ENCODE measurements around the gene LCE7A.

DNA sequence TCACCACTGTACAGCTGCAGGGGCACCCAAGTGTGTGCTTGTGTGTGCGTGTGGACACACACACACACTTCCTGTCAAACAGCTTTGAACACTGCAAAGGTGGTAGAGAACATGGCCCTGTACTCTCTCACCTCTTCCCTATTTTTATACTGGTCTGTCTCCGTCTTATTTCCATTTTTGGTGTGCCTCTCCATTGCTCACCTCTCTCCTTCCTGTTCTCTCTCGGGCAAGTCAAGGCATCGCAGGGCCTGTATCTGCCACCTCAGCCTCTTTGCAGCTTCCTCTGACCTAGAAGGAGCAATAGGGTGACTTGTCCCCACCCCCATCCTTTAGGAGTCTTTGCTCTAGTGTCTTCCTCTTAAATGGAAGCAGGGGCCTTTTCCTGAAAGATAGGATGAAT, 20.5 kb downstream of the LCE7A start:
- TF ChIP-seq CTCF (IDR thresholded peaks at IDR 0.05): no peak
- no peak for TF ChIP-seq POLR2A (IDR thresholded peaks at IDR 0.05)
